ENCODE measurements around the gene TGFBR3L. TPM values are rescaled to one million over a fixed set of nuclear protein-coding genes. Genes with fewer than 3 reads are reported as not detected.

TGFBR3L gene
- total RNA-seq, 5 donors from 2014 or later (not counting 1 experiment from before 2014, with no cell fraction given) = 0.76 to 4.5 (median 1.3) TPM

Other genes starting within 250 kb of the TGFBR3L start
- 1 to 10 TPM in 1 of 5 donors, not detected in 4; 1.6 TPM for gene RETN, start 245.8 kb upstream of the TGFBR3L start, total RNA-seq
- gene MCEMP1, start 237.7 kb upstream of the TGFBR3L start, total RNA-seq = under 1 TPM in 1 of 5 donors, not detected in 4; 0.26 TPM
- gene TRAPPC5, start 234.0 kb upstream of the TGFBR3L start, total RNA-seq = 10 to 100 TPM; 39.2 to 75.3 (median 69.4) TPM
- 1 to 10 TPM in 3 of 5 donors, under 1 TPM in 2; 0.90 to 2.5 (median 1.2) TPM for gene FCER2, start 212.7 kb upstream of the TGFBR3L start, total RNA-seq
- not detected for gene CLEC4G, start 182.7 kb upstream of the TGFBR3L start, total RNA-seq
- gene CD209, start 167.3 kb upstream of the TGFBR3L start, total RNA-seq = under 1 TPM in 1 of 5 donors, not detected in 4; 0.07 TPM
- gene CLEC4M, start 151.6 kb upstream of the TGFBR3L start, total RNA-seq = under 1 TPM in 2 of 5 donors, not detected in 3; 0.20 to 0.30 TPM
- 10 to 100 TPM in 4 of 5 donors, 1 to 10 TPM in 1; 9.6 to 15.1 (median 13.7) TPM for gene EVI5L, start 84.6 kb upstream of the TGFBR3L start, total RNA-seq
- gene PRR36, start 40.4 kb upstream of the TGFBR3L start, total RNA-seq = under 1 TPM; 0.28 to 0.85 (median 0.36) TPM
- under 1 TPM in 1 of 5 donors, not detected in 4; 0.06 TPM for gene LRRC8E, start 26.3 kb upstream of the TGFBR3L start, total RNA-seq
- gene MAP2K7, start 11.0 kb upstream of the TGFBR3L start, total RNA-seq = 10 to 100 TPM; 68.1 to 93.1 (median 73.5) TPM
- 10 to 100 TPM in 4 of 5 donors, 1 to 10 TPM in 1; 9.0 to 22.9 (median 18.6) TPM for gene SNAPC2, start 5.5 kb downstream of the TGFBR3L start, total RNA-seq
- gene CTXN1, start 11.3 kb downstream of the TGFBR3L start, total RNA-seq = under 1 TPM in 4 of 5 donors, not detected in 1; 0.19 to 0.47 (median 0.30) TPM
- gene TIMM44, start 28.8 kb downstream of the TGFBR3L start, total RNA-seq = 10 to 100 TPM; 72.7 to 99.4 (median 90.3) TPM
- gene ELAVL1, start 90.8 kb downstream of the TGFBR3L start, total RNA-seq = 10 to 100 TPM; 33.6 to 62.1 (median 57.1) TPM
- 1 to 10 TPM in 1 of 5 donors, not detected in 4; 1.4 TPM for gene CCL25, start 137.9 kb downstream of the TGFBR3L start, total RNA-seq
- gene FBN3, start 234.8 kb downstream of the TGFBR3L start, total RNA-seq = under 1 TPM in 2 of 5 donors, not detected in 3; 0.03 TPM